MCF 10A (cell line): ENCODE results near the gene ADH7. TPM values are rescaled to one million over a fixed set of nuclear protein-coding genes. Genes with fewer than 3 reads are reported as not detected.

Source experiments
- Bru-seq: library from RNA; stranded (reverse); fragments of 400-500 nt; gene quantifications from one replicate; lab custom pipeline; 2021; lab: Mats Ljungman, UMichigan
- BruChase-seq, 2 experiments: library from RNA; stranded (reverse); fragments of 400-500 nt; gene quantifications; one replicate each; lab custom pipeline; 2021; lab: Mats Ljungman, UMichigan
- BruUV-seq: library from RNA; stranded (reverse); fragments of 400-500 nt; replicated peaks from 2 replicates; lab custom pipeline; 2021; lab: Mats Ljungman, UMichigan
- CTCF ChIA-PET: fragments of 300-600 bp; sonication (Branson Sonifier 250); formaldehyde crosslinking; extraction: SDS; loops from one replicate; lab custom pipeline; 2021; ENCODE audit warnings: antibody characterized with exemption, inconsistent platforms; lab: Yijun Ruan, JAX
- POLR2A ChIA-PET: fragments of 300-600, 350-650 bp; sonication (Branson Sonifier 250); formaldehyde crosslinking; extraction: SDS; loops from one replicate; lab custom pipeline; 2020; ENCODE audit warnings: antibody characterized with exemption, inconsistent platforms; lab: Yijun Ruan, JAX
- DNase-seq: peaks from one replicate; pipeline ENCODE4 v3.0.0-alpha.2; 2018; ENCODE audit not compliant: unreplicated experiment
- H3K27ac Mint-ChIP-seq: one replicate; pipeline ENCODE4 v1.8.0; 2022; ENCODE audit warnings: mild to moderate bottlenecking, low read depth, mixed read lengths; ENCODE audit not compliant: unreplicated experiment
- H3K27me3 Mint-ChIP-seq: one replicate; pipeline ENCODE4 v1.8.0; 2022; ENCODE audit warnings: mixed read lengths; ENCODE audit not compliant: insufficient read depth, unreplicated experiment
- H3K36me3 Mint-ChIP-seq: one replicate; pipeline ENCODE4 v1.8.0; 2022; ENCODE audit warnings: mild to moderate bottlenecking, moderate library complexity, mixed read lengths; ENCODE audit not compliant: insufficient read depth, unreplicated experiment
- H3K4me1 Mint-ChIP-seq: one replicate; pipeline ENCODE4 v1.8.0; 2022; ENCODE audit warnings: mixed read lengths; ENCODE audit not compliant: insufficient read depth, unreplicated experiment
- H3K4me3 Mint-ChIP-seq: one replicate; pipeline ENCODE4 v1.8.0; 2022; ENCODE audit warnings: mild to moderate bottlenecking, moderate library complexity, mixed read lengths; ENCODE audit not compliant: unreplicated experiment
- H3K9me3 Mint-ChIP-seq: one replicate; pipeline ENCODE4 v1.8.0; 2022; ENCODE audit warnings: mixed read lengths; ENCODE audit not compliant: unreplicated experiment
- CTCF ChIP-seq: fragments of 200-600 bp; IDR thresholded peaks from one replicate; pipeline ENCODE4 v1.8.0; 2022; ENCODE audit warnings: antibody characterized with exemption, mild to moderate bottlenecking; ENCODE audit not compliant: unreplicated experiment
- intact Hi-C: fragments of 100-400 bp; cut with micrococcal nuclease; formaldehyde crosslinking; loops from 2 replicates; pipeline ENCODE4 v1.14.1; 2022
- long read RNA-seq: library from polyadenylated mRNA; stranded (forward); transcript quantifications from one replicate; pipeline ENCODE4 v2.0.0, GENCODE V29; 2022
- total RNA-seq: library from RNA; stranded (reverse); gene quantifications from 2 replicates; pipeline ENCODE4 v1.2.3, GENCODE V29; 2022

Gene ADH7
- not detected in 2 replicates for total RNA-seq
- Bru-seq, nascent RNA, result percentile 5 among the genes with signal in this experiment
- not detected for BruChase-seq, experiment 1, labeled RNA remaining after a 6-hour chase
- not detected for BruChase-seq, experiment 2, labeled RNA remaining after a 2-hour chase
- long read RNA-seq, result 0 reads

GRCh38 chr4:99435154-99435553 lies at the start of gene ADH7:
Gene ADH7 (minus strand): TSS chr4:99435342. CDS start chr4:99435233, 109 bp downstream.
- no peak for TF ChIP-seq CTCF
- CTCF ChIA-PET, result interaction anchor here (1.3 kb wide), 1 partner anchor 24 kb away, joined by 3 read pairs; no protein-coding TSS in a partner anchor
- Mint-ChIP-seq H3K27me3 (no peaks in the 10 kb centered on the region), H3K4me3 (no peak within 1 kb of the TSS), H3K27ac (no peak within 1 kb of the TSS), H3K36me3 (no peaks in the 10 kb centered on the region), H3K4me1 (no peaks in the 10 kb centered on the region), H3K9me3 (no peaks in the 10 kb centered on the region)
- POLR2A ChIA-PET, result no interaction called here
- BruUV-seq, result no TSS peak
- intact Hi-C loops, result no loop called here
- DNase-seq, result no peak

- H3K4me1 Mint-ChIP-seq, result no peaks in the 10 kb centered on the region
- no peak for TF ChIP-seq CTCF
- DNase-seq, result peak; percentile 8
- no TSS peak for BruUV-seq
- POLR2A ChIA-PET, result no interaction called here
- intact Hi-C loops, result no loop called here
- CTCF ChIA-PET, result no interaction called here
- no peak overlapping the region for H3K4me3 Mint-ChIP-seq
- no peaks in the 10 kb centered on the region for H3K27me3 Mint-ChIP-seq
- H3K27ac Mint-ChIP-seq, result no peak overlapping the region
- no peaks in the 10 kb centered on the region for H3K36me3 Mint-ChIP-seq
- H3K9me3 Mint-ChIP-seq, result peaks cover 5% of the 10 kb centered on the region
These were observed 48.5 kb upstream of the ADH7 start for GRCh38 chr4:99483636-99484035.

GRCh38 chr4:99473131-99473530 lies 38.0 kb upstream of the ADH7 start:
- intact Hi-C loops, result no loop called here
- no peaks in the 10 kb centered on the region for H3K27me3 Mint-ChIP-seq
- POLR2A ChIA-PET, result no interaction called here
- H3K4me1 Mint-ChIP-seq, result no peaks in the 10 kb centered on the region
- no peak for TF ChIP-seq CTCF
- no peaks in the 10 kb centered on the region for H3K36me3 Mint-ChIP-seq
- DNase-seq, result no peak
- no peak overlapping the region for H3K4me3 Mint-ChIP-seq
- CTCF ChIA-PET, result interaction anchor here (0.6 to 3.2 kb wide), 2 partner anchors 10 to 70 kb away, joined by 3 to 23 read pairs; no protein-coding TSS in a partner anchor
- no peak overlapping the region for H3K27ac Mint-ChIP-seq
- no peaks in the 10 kb centered on the region for H3K9me3 Mint-ChIP-seq
- no TSS peak for BruUV-seq

GRCh38 chr4:99471896-99472295 lies 36.8 kb upstream of the ADH7 start:
- no peaks in the 10 kb centered on the region for H3K27me3 Mint-ChIP-seq
- H3K27ac Mint-ChIP-seq, result no peak overlapping the region
- CTCF ChIA-PET, result no interaction called here
- H3K4me3 Mint-ChIP-seq, result no peak overlapping the region
- intact Hi-C loops, result no loop called here
- no peak for TF ChIP-seq CTCF
- DNase-seq, result no peak
- H3K36me3 Mint-ChIP-seq, result no peaks in the 10 kb centered on the region
- BruUV-seq, result no TSS peak
- H3K4me1 Mint-ChIP-seq, result no peaks in the 10 kb centered on the region
- POLR2A ChIA-PET, result interaction anchor here (0.7 kb wide), 1 partner anchor 403 kb away, joined by 3 read pairs; no protein-coding TSS in a partner anchor
- no peaks in the 10 kb centered on the region for H3K9me3 Mint-ChIP-seq
